Large intestine (tissue), 3 donors: ENCODE data around the gene KCNQ1. TPM values are rescaled to one million over a fixed set of nuclear protein-coding genes. Genes with fewer than 3 reads are reported as not detected.

ENCODE experiments used
- DNase-seq, 2 donors: peaks; one replicate each; pipeline versions ENCODE4 v3.0.0 to v3.0.0-alpha.2; 2013
- H3K27ac ChIP-seq: one replicate; pipeline ENCODE4 v1.5.1; 2013; ENCODE audit warnings: low read length
- H3K27me3 ChIP-seq: 2 replicates; pipeline ENCODE4 v1.6.1; 2013; ENCODE audit warnings: low read length; ENCODE audit not compliant: control insufficient read depth, insufficient read depth
- H3K36me3 ChIP-seq: 2 replicates; pipeline ENCODE4 v1.6.1; 2013; ENCODE audit warnings: low read length; ENCODE audit not compliant: control insufficient read depth, insufficient read depth
- H3K4me1 ChIP-seq: one replicate; pipeline ENCODE4 v1.6.1; 2013; ENCODE audit warnings: low read length; ENCODE audit not compliant: control insufficient read depth, insufficient read depth
- H3K4me3 ChIP-seq: one replicate; pipeline ENCODE4 v1.5.1; 2013; ENCODE audit warnings: low read length
- H3K9me3 ChIP-seq: one replicate; pipeline ENCODE4 v1.6.1; 2013; ENCODE audit warnings: mild to moderate bottlenecking, low read depth, low read length, moderate library complexity; ENCODE audit not compliant: control insufficient read depth
- WGBS: methylation state at CpG from one replicate; pipeline ENCODE4 v1.1.5; 2013; ENCODE audit warnings: low lambda C conversion rate; ENCODE audit not compliant: insufficient coverage; 5-methylcytosine and 5-hydroxymethylcytosine counted together
- polyA plus RNA-seq: library from polyadenylated mRNA; unstranded; fragments of 120-200 nt; gene quantifications from one replicate; pipeline ENCODE4 v1.2.1, GENCODE V29; 2013

The KCNQ1 gene
- polyA plus RNA-seq, 1 donor = 19.5 TPM

DNA sequence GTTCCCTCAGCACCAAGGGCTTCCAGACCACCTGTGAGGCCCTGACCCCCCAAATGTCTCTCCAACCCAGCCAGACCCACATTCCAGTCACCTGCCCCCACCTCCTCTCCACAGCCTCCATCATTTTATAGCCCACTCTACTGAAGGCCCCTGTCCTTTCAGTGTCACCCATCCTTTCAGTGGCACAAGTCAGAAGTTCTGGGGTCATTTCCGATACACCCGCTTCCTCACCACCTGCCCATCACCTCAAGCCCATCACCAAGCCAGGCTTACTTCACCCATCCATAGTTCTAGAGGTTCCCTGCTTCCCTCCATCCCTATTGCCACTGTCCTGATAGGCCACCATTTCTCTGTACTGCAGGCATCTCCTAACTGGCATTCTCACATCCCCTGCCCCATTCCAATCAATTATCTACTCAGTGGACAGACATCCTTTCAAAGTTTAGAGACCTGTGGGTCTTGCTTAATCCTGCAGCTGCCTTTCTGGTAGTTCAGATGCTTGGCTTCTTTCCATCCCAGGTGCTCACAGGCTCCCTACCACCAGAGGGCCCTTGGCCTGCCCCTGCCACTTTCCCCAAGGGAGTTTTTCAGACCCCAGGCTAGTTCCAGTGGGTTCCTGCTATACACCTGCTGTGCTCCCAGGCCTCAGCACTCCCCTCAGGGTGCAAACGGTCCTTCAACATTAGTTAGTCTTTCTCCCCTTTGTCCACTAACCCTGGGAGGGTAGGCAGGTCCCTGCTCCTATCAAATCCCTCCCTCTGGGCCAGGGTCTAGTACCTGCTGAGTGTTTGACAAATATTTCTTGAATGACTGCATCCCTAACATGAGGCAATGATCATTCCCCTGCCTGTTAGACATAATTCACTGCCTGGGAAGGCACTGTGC lies 247.4 kb downstream of the KCNQ1 start:
- Histone ChIP-seq H3K4me1 (peaks cover 64% of the 10 kb centered on the region), H3K4me3 (no peak overlapping the region), H3K36me3 (peaks cover 33% of the 10 kb centered on the region), H3K27ac (no peak overlapping the region), H3K9me3 (no peaks in the 10 kb centered on the region), H3K27me3 (no peaks in the 10 kb centered on the region)
- DNase-seq = peak in 1 of 2 donors; percentile 39
- no CpG with 5 or more reads among the region's 3 CpGs for WGBS

DNA sequence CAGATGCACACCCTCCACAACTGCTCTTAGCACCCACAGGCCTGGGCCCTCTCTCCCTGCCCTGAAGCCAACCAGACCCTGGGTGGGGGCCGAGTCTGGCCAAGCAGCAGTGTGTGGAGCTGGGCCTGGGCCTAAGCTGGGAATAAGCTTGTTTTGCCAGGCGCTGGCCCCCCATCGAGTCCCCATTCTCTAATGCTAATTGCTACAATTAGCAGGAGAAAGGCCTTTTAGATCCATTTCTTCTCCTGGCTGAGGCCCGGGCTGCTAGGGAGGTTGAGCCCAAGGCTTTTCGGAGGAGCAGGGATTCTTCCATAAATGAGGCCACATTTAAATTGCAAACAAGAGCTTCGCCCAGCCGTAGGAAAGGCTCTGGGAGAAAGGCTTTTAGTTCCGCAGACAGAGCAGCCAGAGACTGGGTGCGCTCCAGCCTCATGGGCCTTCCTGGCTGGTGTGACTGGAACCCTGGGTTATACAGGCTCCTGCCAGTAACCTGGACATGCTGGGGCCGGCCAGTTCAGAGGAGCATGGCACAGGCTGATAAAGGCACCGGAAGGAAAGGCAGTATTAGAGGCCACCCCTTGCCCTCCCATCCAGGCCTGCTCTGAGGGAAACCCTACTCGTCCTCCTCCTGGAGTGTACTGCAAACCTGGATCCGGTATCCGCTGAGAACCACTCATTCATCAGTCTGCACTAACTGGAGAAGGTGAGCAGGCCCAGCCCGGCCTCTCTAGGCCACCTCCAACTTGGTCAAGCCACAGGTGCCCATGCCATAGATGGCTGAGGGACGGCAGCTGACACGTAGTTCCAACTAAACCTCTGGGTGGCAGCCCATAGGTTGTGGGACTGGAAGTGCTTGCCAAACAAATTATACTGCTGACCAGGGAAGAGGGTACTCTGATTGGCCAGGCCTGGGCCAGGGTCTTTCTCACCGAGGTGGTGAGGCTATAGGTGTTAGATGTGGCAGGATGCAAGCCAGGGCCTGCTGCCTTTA lies 248.8 kb downstream of the KCNQ1 start:
- WGBS = no CpG with 5 or more reads among the region's 18 CpGs
- Histone ChIP-seq H3K27me3 (no peaks in the 10 kb centered on the region), H3K27ac (no peak overlapping the region), H3K36me3 (peaks cover 22% of the 10 kb centered on the region), H3K9me3 (no peaks in the 10 kb centered on the region), H3K4me1 (peaks cover 54% of the 10 kb centered on the region), H3K4me3 (no peak overlapping the region)
- DNase-seq = no peak

DNA sequence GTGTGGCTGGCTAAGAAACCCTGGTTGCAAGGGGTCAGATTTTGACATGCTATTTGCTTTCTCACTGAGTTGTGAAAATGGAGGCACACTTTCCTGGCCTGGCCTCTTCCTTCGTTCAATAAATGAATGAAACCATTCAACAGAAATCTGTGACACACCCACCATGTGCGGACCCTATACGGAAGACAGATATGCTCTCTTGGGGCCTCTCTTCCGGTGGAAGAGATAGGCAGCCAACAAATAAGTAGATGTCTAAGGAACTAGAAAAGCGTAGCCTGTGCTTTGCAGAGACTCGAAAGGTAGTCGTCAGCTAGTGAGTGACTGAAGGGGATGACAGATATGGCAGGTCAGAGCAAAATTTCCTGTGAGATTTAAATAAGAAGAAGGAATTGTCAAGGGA lies 249.7 kb downstream of the KCNQ1 start:
- WGBS = 93% methylated on average over 3 of the region's 7 CpGs
- Histone ChIP-seq H3K36me3 (peaks cover 17% of the 10 kb centered on the region), H3K9me3 (peaks cover 6% of the 10 kb centered on the region), H3K4me3 (no peak overlapping the region), H3K4me1 (peaks cover 45% of the 10 kb centered on the region), H3K27ac (no peak overlapping the region), H3K27me3 (no peaks in the 10 kb centered on the region)
- no peak for DNase-seq

GRCh38 chr11:2694995-2695939 lies 250.5 kb downstream of the KCNQ1 start:
- H3K4me1 ChIP-seq = peaks cover 37% of the 10 kb centered on the region
- no peaks in the 10 kb centered on the region for H3K27me3 ChIP-seq
- no peak overlapping the region for H3K4me3 ChIP-seq
- peaks cover 14% of the 10 kb centered on the region for H3K9me3 ChIP-seq
- 75% methylated on average over 2 of the region's 9 CpGs for WGBS
- peaks cover 17% of the 10 kb centered on the region for H3K36me3 ChIP-seq
- H3K27ac ChIP-seq = no peak overlapping the region
- DNase-seq = no peak

DNA sequence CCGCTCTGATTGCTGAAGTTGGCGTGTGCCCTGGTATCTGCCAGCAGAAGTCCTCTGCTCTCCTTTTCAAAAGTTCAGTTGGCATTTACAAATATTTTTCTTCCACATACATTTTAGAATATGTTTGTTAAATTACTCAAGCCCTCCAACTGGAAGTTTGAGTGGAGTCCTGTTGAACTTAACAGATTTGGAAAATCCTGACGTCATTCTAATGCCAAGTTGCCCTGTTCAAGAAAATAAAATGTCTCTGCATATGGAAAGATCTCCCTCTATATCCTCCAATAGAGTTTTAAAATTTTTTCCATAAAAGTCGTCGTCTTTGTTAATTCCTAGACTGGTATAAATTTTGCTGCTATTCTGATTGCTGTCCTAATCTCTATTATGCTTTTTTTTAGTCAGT lies 251.6 kb downstream of the KCNQ1 start:
- Histone ChIP-seq H3K36me3 (peaks cover 10% of the 10 kb centered on the region), H3K4me1 (peaks cover 33% of the 10 kb centered on the region), H3K27ac (no peak overlapping the region), H3K4me3 (peak overlapping the region; percentile 7), H3K27me3 (no peaks in the 10 kb centered on the region), H3K9me3 (peaks cover 14% of the 10 kb centered on the region)
- 72% methylated on average over 3 of the region's 5 CpGs for WGBS
- no peak for DNase-seq

DNA sequence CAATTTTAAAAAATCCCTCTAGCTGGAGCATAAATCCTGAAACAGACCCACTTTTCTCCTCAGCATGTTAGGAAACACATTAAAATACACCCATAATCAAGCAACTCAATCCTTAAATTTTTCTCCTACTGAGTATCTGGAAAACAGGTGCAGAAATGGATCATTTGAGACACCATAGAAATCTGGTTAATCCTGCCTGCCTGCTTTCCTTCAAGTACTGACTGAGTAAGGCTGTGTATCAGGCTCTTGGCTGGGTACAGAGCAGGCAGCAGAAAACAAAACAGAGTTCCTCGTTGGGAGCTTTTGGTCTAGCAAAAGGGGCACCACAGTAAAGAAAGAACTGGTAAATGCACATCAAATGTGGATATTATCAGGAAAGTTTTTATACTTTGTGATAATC lies 253.1 kb downstream of the KCNQ1 start:
- Histone ChIP-seq H3K4me3 (peak overlapping the region; percentile 87), H3K27ac (no peak overlapping the region), H3K4me1 (peaks cover 28% of the 10 kb centered on the region), H3K27me3 (no peaks in the 10 kb centered on the region), H3K36me3 (peaks cover 6% of the 10 kb centered on the region), H3K9me3 (peaks cover 14% of the 10 kb centered on the region)
- 0% methylated on average over 1 of the region's 1 CpG for WGBS
- DNase-seq = no peak

GRCh38 chr11:2698386-2699184 lies 253.8 kb downstream of the KCNQ1 start:
- H3K9me3 ChIP-seq = peaks cover 14% of the 10 kb centered on the region
- peaks cover 29% of the 10 kb centered on the region for H3K4me1 ChIP-seq
- H3K4me3 ChIP-seq = peak overlapping the region; percentile 87
- no peaks in the 10 kb centered on the region for H3K27me3 ChIP-seq
- H3K36me3 ChIP-seq = peaks cover 6% of the 10 kb centered on the region
- no CpG with 5 or more reads among the region's 20 CpGs for WGBS
- H3K27ac ChIP-seq = peak overlapping the region; percentile 63
- DNase-seq = peak in 1 of 2 donors; percentile 32

- H3K36me3 ChIP-seq = peaks cover 6% of the 10 kb centered on the region
- H3K4me3 ChIP-seq = peak overlapping the region; percentile 87
- peak overlapping the region; percentile 63 for H3K27ac ChIP-seq
- DNase-seq = no peak
- no peaks in the 10 kb centered on the region for H3K27me3 ChIP-seq
- peaks cover 34% of the 10 kb centered on the region for H3K4me1 ChIP-seq
- peaks cover 14% of the 10 kb centered on the region for H3K9me3 ChIP-seq
- WGBS = no CpG with 5 or more reads among the region's 31 CpGs
Observed at GRCh38 chr11:2699185-2699530, 254.3 kb downstream of the KCNQ1 start.
